HCT116 (cell line): ENCODE data around the gene LIN9. TPM values are rescaled to one million over a fixed set of nuclear protein-coding genes. Genes with fewer than 3 reads are reported as not detected.

ENCODE experiments used
- ATAC-seq: fragments of 200-7000 bp; cut with Tn5 transposase; 2 replicates; pipeline ENCODE4 v1.9.1; 2020; ENCODE audit warnings: mild to moderate bottlenecking, moderate library complexity
- BruUV-seq: library from RNA; stranded (reverse); fragments of 400-500 nt; replicated peaks from 2 replicates; lab custom pipeline; 2021; lab: Mats Ljungman, UMichigan
- CTCF ChIA-PET: fragments of 300-600 bp; sonication (Branson Sonifier 250); formaldehyde crosslinking; loops from one replicate; lab custom pipeline; 2021; ENCODE audit warnings: antibody characterized with exemption; lab: Charles Lee
- POLR2A ChIA-PET: fragments of 300-600, 350-600 bp; sonication (Branson Sonifier 250); formaldehyde crosslinking; loops from one replicate; lab custom pipeline; 2021; ENCODE audit warnings: antibody characterized with exemption; lab: Charles Lee
- RAD21 ChIA-PET, 2 experiments: fragments of 300-600 bp; sonication (Branson Sonifier 250); formaldehyde crosslinking; loops; one replicate each; lab custom pipeline; 2023; ENCODE audit warnings: low total read pairs in 2 of 2; ENCODE audit not compliant: uncharacterized antibody in 2 of 2, unreplicated experiment in 2 of 2, low non-redundant PET in 1 of 2; lab: Charles Lee
- DNase-seq: peaks from one replicate; pipeline ENCODE4 v3.0.0-alpha.2; 2010; ENCODE audit warnings: low read depth, low spot score
- H2AFZ ChIP-seq: fragments of 200-600 bp; shearing (Covaris generic), sonication (generic); 2 replicates; pipeline ENCODE4 v1.6.1; 2017; ENCODE audit warnings: low read depth, mixed run types, mixed read lengths, antibody characterized with exemption, low read length; ENCODE audit not compliant: poor library complexity, severe bottlenecking
- H3K27ac ChIP-seq: 2 replicates; pipeline ENCODE4 v1.5.1; 2012; ENCODE audit warnings: low read depth, low read length
- H3K27me3 ChIP-seq: fragments of 200-600 bp; sonication (generic); 2 replicates; pipeline ENCODE4 v1.6.1; 2016; ENCODE audit warnings: mixed run types, low read length, mixed read lengths; ENCODE audit not compliant: insufficient read depth
- H3K36me3 ChIP-seq, 2 experiments: fragments of 200-500 bp in 1 of 2; fragments of 200-600 bp in 1 of 2; sonication (Bioruptor generic) in 1 of 2; sonication (generic) in 1 of 2; 2 replicates each; pipeline versions ENCODE4 v1.5.1 to v1.6.1; 2014 to 2016; ENCODE audit warnings: low read length in 2 of 2, inconsistent platforms in 1 of 2, mixed read lengths in 1 of 2, mixed run types in 1 of 2; ENCODE audit not compliant: insufficient read depth in 2 of 2, control insufficient read depth in 1 of 2
- H3K4me1 ChIP-seq, 2 experiments: fragments of 200-600 bp in 1 of 2; sonication (generic) in 1 of 2; 2 replicates each; pipeline versions ENCODE4 v1.5.1 to v1.6.1; 2012 to 2017; ENCODE audit warnings: low read length in 2 of 2, inconsistent platforms in 1 of 2, mild to moderate bottlenecking in 1 of 2, mixed read lengths in 1 of 2, mixed run types in 1 of 2, moderate library complexity in 1 of 2; ENCODE audit not compliant: insufficient read depth in 2 of 2, control insufficient read depth in 1 of 2
- H3K4me2 ChIP-seq: fragments of 200-600 bp; sonication (generic); 2 replicates; pipeline ENCODE4 v1.6.1; 2017; ENCODE audit warnings: mixed run types, low read length, mixed read lengths
- H3K4me3 ChIP-seq, 2 experiments: fragments of 200-600 bp in 1 of 2; sonication (generic) in 1 of 2; replicated peaks in 1 of 2; 2 replicates each; pipeline ENCODE4 v1.5.1; 2011 to 2016; ENCODE audit warnings: low read length in 2 of 2, control low read depth in 1 of 2, low read depth in 1 of 2, mild to moderate bottlenecking in 1 of 2, mixed read lengths in 1 of 2, mixed run types in 1 of 2
- H3K79me2 ChIP-seq: fragments of 200-600 bp; sonication (generic); 2 replicates; pipeline ENCODE4 v1.6.1; 2017; ENCODE audit warnings: mild to moderate bottlenecking, mixed run types, low read length, moderate library complexity, mixed read lengths; ENCODE audit not compliant: insufficient read depth
- H3K9ac ChIP-seq: fragments of 200-600 bp; sonication (generic); 2 replicates; pipeline ENCODE4 v1.6.1; 2016; ENCODE audit warnings: low read length, mixed read lengths
- H3K9me2 ChIP-seq: fragments of 200-600 bp; sonication (generic), shearing (Covaris generic); 2 replicates; pipeline ENCODE4 v1.6.1; 2017; ENCODE audit warnings: mixed run types, mild to moderate bottlenecking, moderate library complexity; ENCODE audit not compliant: insufficient read depth
- H3K9me3 ChIP-seq, 2 experiments: fragments of 200-500 bp in 1 of 2; fragments of 200-600 bp in 1 of 2; sonication (Bioruptor generic) in 1 of 2; sonication (generic) in 1 of 2; 2 replicates each; pipeline ENCODE4 v1.6.1; 2014 to 2017; ENCODE audit warnings: low read length in 2 of 2, mixed read lengths in 2 of 2, inconsistent platforms in 1 of 2, low read depth in 1 of 2, mild to moderate bottlenecking in 1 of 2, mixed run types in 1 of 2, moderate library complexity in 1 of 2; ENCODE audit not compliant: control insufficient read depth in 1 of 2, insufficient read depth in 1 of 2
- H4K20me1 ChIP-seq: fragments of 200-600 bp; sonication (generic), shearing (Covaris generic); 2 replicates; pipeline ENCODE4 v1.6.1; 2017; ENCODE audit warnings: mixed run types, mild to moderate bottlenecking, moderate library complexity; ENCODE audit not compliant: insufficient read depth
- EZH2phosphoT487 ChIP-seq: fragments of 200-600 bp; IDR thresholded peaks from 2 replicates; pipeline ENCODE4 v1.6.1; 2018; ENCODE audit warnings: antibody characterized with exemption, borderline replicate concordance
- FOSL1 ChIP-seq: IDR thresholded peaks from 2 replicates; pipeline ENCODE4 v1.6.1; 2012; ENCODE audit warnings: low read depth
- SRF ChIP-seq: IDR thresholded peaks from 2 replicates; pipeline ENCODE4 v1.6.1; 2012; ENCODE audit warnings: low read depth
- TCF7L2 ChIP-seq: IDR thresholded peaks from 2 replicates; pipeline ENCODE4 v1.7.0; 2011; ENCODE audit warnings: borderline replicate concordance, inconsistent platforms; ENCODE audit not compliant: insufficient read depth, insufficient read length; ENCODE audit errors: extremely low read depth
- intact Hi-C: fragments of 100-400 bp; cut with micrococcal nuclease; formaldehyde crosslinking; loops from 2 replicates; pipeline ENCODE4 v1.10.0; 2022
- total RNA-seq: library from RNA; stranded (reverse); gene quantifications from one replicate; pipeline ENCODE4 v1.2.1, GENCODE V29; 2021; ENCODE audit not compliant: unreplicated experiment
- TF ChIP-seq, protein P1 (sequence below): IDR thresholded peaks from 2 replicates; pipeline ENCODE4 v1.6.1; 2011; ENCODE audit warnings: mild to moderate bottlenecking, low read length, moderate library complexity; ENCODE audit not compliant: insufficient replicate concordance; ENCODE audit errors: extremely low read depth

LIN9 gene
- total RNA-seq, 1 experiment from 2014 or later = 9.3 TPM

DNA sequence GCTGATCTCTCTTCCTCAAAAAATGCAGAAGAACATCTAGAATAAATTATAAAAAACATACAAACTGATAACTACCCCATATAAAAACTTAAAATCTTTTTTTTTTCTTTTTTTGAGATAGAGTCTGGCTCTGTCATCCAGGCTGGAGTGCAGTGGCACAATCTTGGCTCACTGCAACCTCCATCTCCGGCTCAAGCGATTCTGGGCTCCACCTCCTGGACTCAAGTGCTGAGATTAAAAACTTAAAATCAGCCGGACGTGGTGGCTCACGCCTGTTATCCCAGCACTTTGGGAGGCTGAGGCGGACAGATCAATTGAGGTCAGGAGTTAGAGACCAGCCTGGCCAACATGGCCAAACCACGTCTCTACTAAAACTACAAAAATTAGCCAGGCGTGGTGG lies 31.1 kb downstream of the LIN9 start:
- no peaks in the 10 kb centered on the region for H3K27me3 ChIP-seq
- no TSS peak for BruUV-seq
- ATAC-seq (no peak), DNase-seq (no peak)
- POLR2A ChIA-PET = no interaction called here
- CTCF ChIA-PET = no interaction called here
- H3K9me3 ChIP-seq = no peaks in the 10 kb centered on the region
- H3K27ac ChIP-seq = no peak overlapping the region
- H3K36me3 ChIP-seq = peaks cover 2 to 8% of the 10 kb centered on the region in 2 experiments; a peak in 1 of 4 replicates
- peaks cover 0 to 5% of the 10 kb centered on the region in 2 experiments; a peak in 2 of 4 replicates for H3K4me1 ChIP-seq
- H3K4me3 ChIP-seq = no peak overlapping the region
- H3K9ac ChIP-seq = no peak overlapping the region
- H3K9me2 ChIP-seq = no peaks in the 10 kb centered on the region
- intact Hi-C loops = no loop called here
- no peak overlapping the region for H2AFZ ChIP-seq
- RAD21 ChIA-PET = no interaction called here
- no peak overlapping the region for H3K4me2 ChIP-seq
- TF ChIP-seq SRF = no peak
- TF ChIP-seq, protein P1, sequence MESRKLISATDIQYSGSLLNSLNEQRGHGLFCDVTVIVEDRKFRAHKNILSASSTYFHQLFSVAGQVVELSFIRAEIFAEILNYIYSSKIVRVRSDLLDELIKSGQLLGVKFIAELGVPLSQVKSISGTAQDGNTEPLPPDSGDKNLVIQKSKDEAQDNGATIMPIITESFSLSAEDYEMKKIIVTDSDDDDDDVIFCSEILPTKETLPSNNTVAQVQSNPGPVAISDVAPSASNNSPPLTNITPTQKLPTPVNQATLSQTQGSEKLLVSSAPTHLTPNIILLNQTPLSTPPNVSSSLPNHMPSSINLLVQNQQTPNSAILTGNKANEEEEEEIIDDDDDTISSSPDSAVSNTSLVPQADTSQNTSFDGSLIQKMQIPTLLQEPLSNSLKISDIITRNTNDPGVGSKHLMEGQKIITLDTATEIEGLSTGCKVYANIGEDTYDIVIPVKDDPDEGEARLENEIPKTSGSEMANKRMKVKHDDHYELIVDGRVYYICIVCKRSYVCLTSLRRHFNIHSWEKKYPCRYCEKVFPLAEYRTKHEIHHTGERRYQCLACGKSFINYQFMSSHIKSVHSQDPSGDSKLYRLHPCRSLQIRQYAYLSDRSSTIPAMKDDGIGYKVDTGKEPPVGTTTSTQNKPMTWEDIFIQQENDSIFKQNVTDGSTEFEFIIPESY = no peak
- no peaks in the 10 kb centered on the region for H3K79me2 ChIP-seq
- H4K20me1 ChIP-seq = no peaks in the 10 kb centered on the region

- no peaks in the 10 kb centered on the region for H3K9me2 ChIP-seq
- H3K27me3 ChIP-seq = no peaks in the 10 kb centered on the region
- BruUV-seq = no TSS peak
- no peaks in the 10 kb centered on the region for H3K79me2 ChIP-seq
- POLR2A ChIA-PET = no interaction called here
- H3K27ac ChIP-seq = no peak overlapping the region
- CTCF ChIA-PET = no interaction called here
- no peak overlapping the region for H3K9ac ChIP-seq
- H3K36me3 ChIP-seq = peaks cover 2 to 6% of the 10 kb centered on the region in 2 experiments; a peak in 1 of 4 replicates
- H3K9me3 ChIP-seq = no peaks in the 10 kb centered on the region
- H3K4me2 ChIP-seq = no peak overlapping the region
- intact Hi-C loops = no loop called here
- no peaks in the 10 kb centered on the region for H4K20me1 ChIP-seq
- RAD21 ChIA-PET = no interaction called here
- H3K4me1 ChIP-seq = peaks cover 0 to 3% of the 10 kb centered on the region in 2 experiments; a peak in 2 of 4 replicates
- TF ChIP-seq SRF = no peak
- TF ChIP-seq TCF7L2 = no peak
- TF ChIP-seq EZH2phosphoT487 = no peak
- no peak for TF ChIP-seq FOSL1
- DNase-seq (no peak), ATAC-seq (no peak)
- no peak overlapping the region for H3K4me3 ChIP-seq
- no peak overlapping the region for H2AFZ ChIP-seq
These were observed 32.0 kb downstream of the LIN9 start for GRCh38 chr1:226276987-226277386.
